Spleen (tissue), 7 donors: ENCODE data around the gene AGAP2.

Experiments
- CTCF ChIP-seq, 11 experiments: fragments of 200-600 bp in 7 of 11; fragments of 450-650 bp in 4 of 11; sonication (generic) in 4 of 11; IDR thresholded peaks in 8 of 11; conservative IDR thresholded peaks in 3 of 11; 1 replicate in 7 of 11; 2 replicates in 4 of 11; pipeline versions ENCODE4 v1.4.0 to v1.8.0; 2016 to 2021; ENCODE audit warnings: antibody characterized with exemption in 11 of 11, inconsistent platforms in 4 of 11, mild to moderate bottlenecking in 1 of 11
- POLR2AphosphoS5 ChIP-seq, 3 donors: sonication (generic); formaldehyde crosslinking; IDR thresholded peaks; one replicate each; pipeline ENCODE4 v1.5.1; 2017; ENCODE audit warnings: antibody characterized with exemption in 3 of 3
- donor health status: DM: no; HTN: no; CAD: no; lungs with moderate emphysema.
- donor health status: DM: no; HTN: no; CAD: no.
- donor health status: DM: no; HTN: no; CAD: no.

DNA sequence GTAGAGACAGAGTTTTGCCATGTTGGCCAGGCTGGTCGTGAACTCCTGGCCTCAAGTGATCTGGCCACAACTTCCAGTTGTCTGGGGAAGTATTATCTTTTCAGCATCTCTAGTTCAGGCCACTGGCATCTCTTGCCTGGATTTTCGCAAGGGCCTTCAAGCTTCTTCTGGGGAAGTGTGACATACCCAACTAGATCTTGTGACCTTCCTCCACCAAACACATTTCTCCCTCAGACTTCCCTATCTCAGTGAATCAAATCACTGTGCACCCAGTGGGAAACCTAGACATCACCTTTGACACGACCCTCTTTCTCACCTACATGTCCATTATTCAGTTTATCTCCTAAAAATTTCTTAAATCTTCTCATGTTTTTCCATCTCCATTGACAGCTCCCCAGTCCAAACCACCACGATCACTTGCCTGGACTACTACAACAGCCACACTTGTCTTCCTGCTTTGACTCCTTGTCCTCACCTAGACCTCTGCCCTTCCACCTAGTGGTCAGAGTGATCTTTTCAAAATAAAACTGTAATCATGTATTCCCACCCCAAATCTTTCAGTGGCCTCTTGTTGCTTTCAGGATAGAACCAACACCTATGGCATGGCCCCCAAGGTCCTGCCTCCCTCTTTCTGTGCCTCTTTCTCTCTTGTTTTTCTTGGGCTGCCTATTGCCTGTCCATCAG lies 37.2 kb upstream of the AGAP2 start:
- no peak for TF ChIP-seq POLR2AphosphoS5 (IDR thresholded peaks at IDR 0.05)
- no peak for TF ChIP-seq CTCF (IDR thresholded peaks at IDR 0.05 in 8 of 11, conservative IDR thresholded peaks at IDR 0.05 in 3 of 11)
